ENCODE results near the gene NXPH2. TPM values are rescaled to one million over a fixed set of nuclear protein-coding genes. Genes with fewer than 3 reads are reported as not detected.

NXPH2 gene
- total and polyA plus RNA-seq, 9 of the 15 experiments (the other 6 are each of a cell fraction or from before 2014, with no cell fraction given), result not detected

DNA sequence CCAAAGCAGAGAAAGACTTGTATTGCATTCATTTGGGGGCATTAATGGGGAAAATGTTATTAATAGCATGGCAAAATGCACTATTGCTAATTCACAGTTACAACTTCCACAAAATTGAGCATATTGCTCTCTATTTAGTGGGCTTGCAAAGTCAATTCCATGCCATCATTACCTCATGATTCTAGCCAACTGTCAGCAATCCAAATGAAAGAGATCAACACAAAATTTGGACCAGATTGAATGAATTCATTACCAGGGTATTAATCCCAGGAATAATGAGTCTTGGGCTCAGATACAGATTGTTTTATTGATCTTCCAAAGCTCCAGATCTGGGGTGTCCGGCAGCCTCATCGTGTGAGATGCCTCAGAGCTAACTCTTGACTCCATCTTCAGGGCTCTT, 38.3 kb downstream of the NXPH2 start (continued):
- TF ChIP-seq, protein P1, sequence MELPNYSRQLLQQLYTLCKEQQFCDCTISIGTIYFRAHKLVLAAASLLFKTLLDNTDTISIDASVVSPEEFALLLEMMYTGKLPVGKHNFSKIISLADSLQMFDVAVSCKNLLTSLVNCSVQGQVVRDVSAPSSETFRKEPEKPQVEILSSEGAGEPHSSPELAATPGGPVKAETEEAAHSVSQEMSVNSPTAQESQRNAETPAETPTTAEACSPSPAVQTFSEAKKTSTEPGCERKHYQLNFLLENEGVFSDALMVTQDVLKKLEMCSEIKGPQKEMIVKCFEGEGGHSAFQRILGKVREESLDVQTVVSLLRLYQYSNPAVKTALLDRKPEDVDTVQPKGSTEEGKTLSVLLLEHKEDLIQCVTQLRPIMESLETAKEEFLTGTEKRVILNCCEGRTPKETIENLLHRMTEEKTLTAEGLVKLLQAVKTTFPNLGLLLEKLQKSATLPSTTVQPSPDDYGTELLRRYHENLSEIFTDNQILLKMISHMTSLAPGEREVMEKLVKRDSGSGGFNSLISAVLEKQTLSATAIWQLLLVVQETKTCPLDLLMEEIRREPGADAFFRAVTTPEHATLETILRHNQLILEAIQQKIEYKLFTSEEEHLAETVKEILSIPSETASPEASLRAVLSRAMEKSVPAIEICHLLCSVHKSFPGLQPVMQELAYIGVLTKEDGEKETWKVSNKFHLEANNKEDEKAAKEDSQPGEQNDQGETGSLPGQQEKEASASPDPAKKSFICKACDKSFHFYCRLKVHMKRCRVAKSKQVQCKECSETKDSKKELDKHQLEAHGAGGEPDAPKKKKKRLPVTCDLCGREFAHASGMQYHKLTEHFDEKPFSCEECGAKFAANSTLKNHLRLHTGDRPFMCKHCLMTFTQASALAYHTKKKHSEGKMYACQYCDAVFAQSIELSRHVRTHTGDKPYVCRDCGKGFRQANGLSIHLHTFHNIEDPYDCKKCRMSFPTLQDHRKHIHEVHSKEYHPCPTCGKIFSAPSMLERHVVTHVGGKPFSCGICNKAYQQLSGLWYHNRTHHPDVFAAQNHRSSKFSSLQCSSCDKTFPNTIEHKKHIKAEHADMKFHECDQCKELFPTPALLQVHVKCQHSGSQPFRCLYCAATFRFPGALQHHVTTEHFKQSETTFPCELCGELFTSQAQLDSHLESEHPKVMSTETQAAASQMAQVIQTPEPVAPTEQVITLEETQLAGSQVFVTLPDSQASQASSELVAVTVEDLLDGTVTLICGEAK (IDR thresholded peaks at IDR 0.05), result no peak
- TF ChIP-seq, protein P1 (CRISPR knock-in tag; IDR thresholded peaks at IDR 0.05), result no peak
- TF ChIP-seq HSF4 (CRISPR knock-in tag; IDR thresholded peaks at IDR 0.05; ENCODE audit: borderline replicate concordance) (no peak), ZNF77 (CRISPR knock-in tag; IDR thresholded peaks at IDR 0.05) (no peak), SMARCA5 (IDR thresholded peaks at IDR 0.05) (no peak), ELF1 (tag; IDR thresholded peaks at IDR 0.05) (no peak), DACH1 (IDR thresholded peaks at IDR 0.05; ENCODE audit: partially characterized antibody) (no peak)
- TF ChIP-seq, protein P2, sequence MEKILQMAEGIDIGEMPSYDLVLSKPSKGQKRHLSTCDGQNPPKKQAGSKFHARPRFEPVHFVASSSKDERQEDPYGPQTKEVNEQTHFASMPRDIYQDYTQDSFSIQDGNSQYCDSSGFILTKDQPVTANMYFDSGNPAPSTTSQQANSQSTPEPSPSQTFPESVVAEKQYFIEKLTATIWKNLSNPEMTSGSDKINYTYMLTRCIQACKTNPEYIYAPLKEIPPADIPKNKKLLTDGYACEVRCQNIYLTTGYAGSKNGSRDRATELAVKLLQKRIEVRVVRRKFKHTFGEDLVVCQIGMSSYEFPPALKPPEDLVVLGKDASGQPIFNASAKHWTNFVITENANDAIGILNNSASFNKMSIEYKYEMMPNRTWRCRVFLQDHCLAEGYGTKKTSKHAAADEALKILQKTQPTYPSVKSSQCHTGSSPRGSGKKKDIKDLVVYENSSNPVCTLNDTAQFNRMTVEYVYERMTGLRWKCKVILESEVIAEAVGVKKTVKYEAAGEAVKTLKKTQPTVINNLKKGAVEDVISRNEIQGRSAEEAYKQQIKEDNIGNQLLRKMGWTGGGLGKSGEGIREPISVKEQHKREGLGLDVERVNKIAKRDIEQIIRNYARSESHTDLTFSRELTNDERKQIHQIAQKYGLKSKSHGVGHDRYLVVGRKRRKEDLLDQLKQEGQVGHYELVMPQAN (IDR thresholded peaks at IDR 0.05; ENCODE audit: borderline replicate concordance), result no peak
